Psoas muscle (tissue), 8 donors: ENCODE data around the gene EHMT1. TPM values are rescaled to one million over a fixed set of nuclear protein-coding genes. Genes with fewer than 3 reads are reported as not detected.

ENCODE experiments used
- ATAC-seq, 4 donors: fragments of 200-7000 bp; cut with Tn5 transposase; one replicate each; pipeline ENCODE4 v1.9.1; 2020; ENCODE audit warnings: moderate library complexity in 3 of 4, mild to moderate bottlenecking in 2 of 4
- DNase-seq, 2 donors: peaks; one replicate each; pipeline ENCODE4 v3.0.0-alpha.2; 2020
- H3K27ac ChIP-seq: fragments of 200-600 bp; one replicate; pipeline ENCODE4 v1.8.0; 2022
- H3K27me3 ChIP-seq, 3 donors: fragments of 200-600 bp in 1 of 3; one replicate each; pipeline versions ENCODE4 v1.6.1 to v1.8.0; 2013 to 2022; ENCODE audit warnings: low read length in 2 of 3, mild to moderate bottlenecking in 2 of 3, moderate library complexity in 1 of 3; ENCODE audit not compliant: insufficient read depth in 3 of 3
- H3K36me3 ChIP-seq, 2 donors: fragments of 200-600 bp in 1 of 2; one replicate each; pipeline versions ENCODE4 v1.6.1 to v1.8.0; 2013 to 2022; ENCODE audit warnings: low read depth in 1 of 2, mild to moderate bottlenecking in 1 of 2, moderate library complexity in 1 of 2; ENCODE audit not compliant: insufficient read depth in 1 of 2
- H3K4me1 ChIP-seq: fragments of 200-600 bp; one replicate; pipeline ENCODE4 v1.8.0; 2022
- H3K4me3 ChIP-seq: fragments of 200-600 bp; one replicate; pipeline ENCODE4 v1.8.0; 2022; ENCODE audit warnings: mild to moderate bottlenecking
- H3K9me3 ChIP-seq: fragments of 200-600 bp; one replicate; pipeline ENCODE4 v1.8.0; 2022
- CTCF ChIP-seq: fragments of 200-600 bp; IDR thresholded peaks from one replicate; pipeline ENCODE4 v1.8.0; 2022; ENCODE audit warnings: antibody characterized with exemption
- WGBS, 3 donors: extraction: QIAGEN DNeasy Blood & Tissue Kit; methylation state at CpG; one replicate each; pipeline versions ENCODE4 v1.1.6 to v1.1.7; 2013; 5-methylcytosine and 5-hydroxymethylcytosine counted together
- intact Hi-C, 2 donors: fragments of 100-400 bp; cut with DNase I; formaldehyde crosslinking; loops; one replicate each; pipeline versions ENCODE4 v1.11.0 to v1.14.2; 2022
- polyA plus RNA-seq, 3 donors: library from polyadenylated mRNA; stranded (reverse); fragments of 200-250 nt; gene quantifications; one replicate each; pipeline ENCODE4 v1.2.3, GENCODE V29; 2013
- total RNA-seq, 4 donors: library from RNA; stranded (reverse); fragmentation: NEBNext Ultra II Directional in 2 of 4; extraction: Animal tissue kit (Norgen Biotek cat#: 25700) in 2 of 4; gene quantifications; one replicate each; pipeline versions ENCODE4 v1.2.1 to v1.2.4, GENCODE V29; 2021 to 2023
- donor health status: healthy with polysubstance abuse.
- donor health status: DM: no; HTN: no; CAD: no; lungs with moderate emphysema.
- donor health status: Bipolar disorder and iron deficiency.
- donor health status: healthy.
- donor health status: DM: yes; HTN: yes; CAD: no.
- donor health status: DM: no; HTN: no; CAD: no.
- donor health status: DM: no; HTN: no; CAD: no.
- donor health status: DM: yes; HTN: yes; CAD: no.

Gene EHMT1
- total and polyA plus RNA-seq, 7 donors = 29.0 to 49.6 (median 31.2) TPM

GRCh38 chr9:137689745-137690529, 71.1 kb downstream of the EHMT1 start:
- WGBS, 3 donors = 85 to 88% (median 86%) methylated on average over 16 of the region's 16 CpGs
- H3K4me1 ChIP-seq = peaks cover 28% of the 10 kb centered on the region
- TF ChIP-seq CTCF = no peak

GRCh38 chr9:137690930-137691645, 72.3 kb downstream of the EHMT1 start:
- no peak for TF ChIP-seq CTCF
- DNase-seq (no peak), ATAC-seq (no peak)
- Histone ChIP-seq H3K4me3 (no peak overlapping the region), H3K4me1 (peaks cover 37% of the 10 kb centered on the region), H3K36me3 (no peaks in the 10 kb centered on the region), H3K9me3 (no peaks in the 10 kb centered on the region), H3K27ac (no peak overlapping the region), H3K27me3 (no peaks in the 10 kb centered on the region)
- intact Hi-C loops = no loop called here
- 91 to 93% (median 93%) methylated on average over 6 of the region's 6 CpGs for WGBS, 3 donors

More at GRCh38 chr9:137689745-137690529, 71.1 kb downstream of the EHMT1 start:
- Histone ChIP-seq H3K27ac (no peak overlapping the region), H3K27me3 (no peaks in the 10 kb centered on the region), H3K36me3 (no peaks in the 10 kb centered on the region), H3K9me3 (no peaks in the 10 kb centered on the region), H3K4me3 (no peak overlapping the region)
- ATAC-seq (peak in 2 of 4 donors; percentile 53 to 55), DNase-seq (no peak)
- intact Hi-C loops = no loop called here

DNA sequence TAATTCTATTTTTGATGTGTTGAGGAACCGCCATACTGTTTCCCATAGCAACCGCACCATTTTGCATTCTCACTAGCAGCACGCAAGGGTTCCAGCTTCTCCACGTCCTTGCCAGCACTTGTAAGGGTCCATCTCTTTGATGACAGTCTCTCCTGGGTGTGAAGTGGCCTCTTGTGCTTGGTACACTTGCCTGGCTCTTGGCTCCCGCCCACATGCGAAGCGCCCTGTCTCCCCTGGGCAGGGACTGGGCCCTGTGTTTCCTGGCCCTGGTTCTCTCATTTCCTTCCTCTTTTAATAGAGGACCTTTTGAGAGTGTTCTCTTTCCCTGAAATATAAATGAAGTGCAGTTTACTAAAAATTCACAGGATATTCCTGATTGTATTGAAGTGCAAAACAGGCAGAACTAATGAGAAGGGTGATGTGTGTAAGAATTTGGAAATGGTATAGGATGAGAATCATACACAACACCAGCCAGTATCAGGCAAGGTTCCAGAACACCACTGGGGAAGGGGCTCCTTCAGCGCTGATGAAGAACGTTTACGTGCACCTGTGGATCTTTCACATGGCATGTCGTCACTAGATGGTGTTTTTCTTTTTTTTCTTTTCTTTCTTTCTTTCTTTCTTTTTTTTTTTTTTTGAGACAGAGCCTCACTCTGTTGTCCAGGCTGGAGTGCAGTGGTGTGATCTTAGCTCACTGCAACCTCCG, 73.0 kb downstream of the EHMT1 start:
- no peak for ATAC-seq
- DNase-seq = no peak
- TF ChIP-seq CTCF = no peak

GRCh38 chr9:137694236-137694959, 75.6 kb downstream of the EHMT1 start:
- H3K36me3 ChIP-seq = no peaks in the 10 kb centered on the region
- no peak overlapping the region for H3K4me3 ChIP-seq
- no peak for TF ChIP-seq CTCF
- no peak overlapping the region for H3K27ac ChIP-seq
- intact Hi-C loops = no loop called here
- 93 to 94% (median 94%) methylated on average over 36 of the region's 36 CpGs for WGBS, 3 donors
- peak in 1 of 4 donors; percentile 43 for ATAC-seq
- no peak for DNase-seq
- H3K9me3 ChIP-seq = no peaks in the 10 kb centered on the region
- peaks cover 24% of the 10 kb centered on the region for H3K4me1 ChIP-seq
- no peaks in the 10 kb centered on the region for H3K27me3 ChIP-seq

More for the DNA sequence above, 73.0 kb downstream of the EHMT1 start:
- H3K36me3 ChIP-seq = no peaks in the 10 kb centered on the region
- H3K9me3 ChIP-seq = no peaks in the 10 kb centered on the region
- no peak overlapping the region for H3K4me3 ChIP-seq
- 81 to 83% (median 81%) methylated on average over 12 of the region's 12 CpGs for WGBS, 3 donors
- intact Hi-C loops = no loop called here
- H3K27me3 ChIP-seq = no peaks in the 10 kb centered on the region
- H3K27ac ChIP-seq = no peak overlapping the region
- peaks cover 37% of the 10 kb centered on the region for H3K4me1 ChIP-seq
